LNCaP clone FGC (cell line): ENCODE measurements around the gene ADI1.

Experiments used
- DNase-seq: peaks from one replicate; pipeline ENCODE4 v3.0.0-alpha.2; 2011; ENCODE audit warnings: low read depth
- H3K4me3 ChIP-seq: 2 replicates; pipeline ENCODE4 v1.5.1; 2011; ENCODE audit warnings: mild to moderate bottlenecking, low read depth, low read length, control low read depth
- CTCF ChIP-seq: IDR thresholded peaks from 2 replicates; pipeline ENCODE4 v1.5.1; 2012; ENCODE audit warnings: mild to moderate bottlenecking; ENCODE audit not compliant: control insufficient read depth, insufficient read depth; ENCODE audit errors: extremely low read depth

ADI1 gene

GRCh38 chr2:3519255-3520205 is at the start of gene ADI1:
Gene ADI1 (minus strand): TSS chr2:3519531. CDS start chr2:3519487, 44 bp downstream.
- peak within 1 kb of the TSS; percentile 75 for H3K4me3 ChIP-seq
- no peak for DNase-seq
- no peak for TF ChIP-seq CTCF

GRCh38 chr2:3566806-3567205 is 47.5 kb upstream of the ADI1 start:
- no peak overlapping the region for H3K4me3 ChIP-seq
- DNase-seq = no peak
- TF ChIP-seq CTCF = no peak

GRCh38 chr2:3565117-3565516 is 45.8 kb upstream of the ADI1 start:
- no peak for TF ChIP-seq CTCF
- no peak overlapping the region for H3K4me3 ChIP-seq
- DNase-seq = no peak

GRCh38 chr2:3563521-3563976 is 44.2 kb upstream of the ADI1 start:
- H3K4me3 ChIP-seq = no peak overlapping the region
- DNase-seq = no peak
- TF ChIP-seq CTCF = no peak

- TF ChIP-seq CTCF = no peak
- H3K4me3 ChIP-seq = peak within 1 kb of the TSS; percentile 81
- DNase-seq = peak; percentile 91
These were observed 39.1 kb upstream of the ADI1 start, which contains the start of gene RNASEH1 for GRCh38 chr2:3558205-3559014. Gene RNASEH1 (minus strand): TSS chr2:3558333. CDS start chr2:3558260, 73 bp downstream.

GRCh38 chr2:3557639-3558204 is 38.4 kb upstream of the ADI1 start:
- DNase-seq = no peak
- no peak for TF ChIP-seq CTCF
- peak overlapping the region; percentile 81 for H3K4me3 ChIP-seq
